ENCODE measurements around the gene CHRNA4.

Gene CHRNA4

GRCh38 chr20:63319164-63320040 lies 41.7 kb downstream of the CHRNA4 start:
- Histone ChIP-seq H3K9me3 (no peaks in the 10 kb centered on the region), H3K27me3 (ENCODE audit: low read depth) (peaks cover 54% of the 10 kb centered on the region), H3K36me3 (replicated peaks) (no peaks in the 10 kb centered on the region), H3K4me3 (no peak overlapping the region), H3K4me1 (no peaks in the 10 kb centered on the region)
- no peak for DNase-seq (ENCODE audit: low spot score in 2 of 2)
- in situ Hi-C loops (cut with MboI; ENCODE audit: low sequenced_read_pairs), result no loop called here

GRCh38 chr20:63318391-63319163 lies 42.6 kb downstream of the CHRNA4 start:
- H3K36me3 ChIP-seq (replicated peaks), result no peaks in the 10 kb centered on the region
- no peak overlapping the region for H3K4me3 ChIP-seq
- H3K4me1 ChIP-seq, result no peaks in the 10 kb centered on the region
- no peaks in the 10 kb centered on the region for H3K9me3 ChIP-seq
- no peak for DNase-seq (ENCODE audit: low spot score in 2 of 2)
- H3K27me3 ChIP-seq (ENCODE audit: low read depth), result peaks cover 46% of the 10 kb centered on the region
- in situ Hi-C loops (cut with MboI; ENCODE audit: low sequenced_read_pairs), result no loop called here

GRCh38 chr20:63317601-63318291 lies 43.4 kb downstream of the CHRNA4 start:
- Histone ChIP-seq H3K27me3 (ENCODE audit: low read depth) (peaks cover 39% of the 10 kb centered on the region), H3K9me3 (no peaks in the 10 kb centered on the region), H3K36me3 (replicated peaks) (no peaks in the 10 kb centered on the region), H3K4me3 (no peak overlapping the region), H3K4me1 (no peaks in the 10 kb centered on the region)
- no peak for DNase-seq (ENCODE audit: low spot score in 2 of 2)
- in situ Hi-C loops (cut with MboI; ENCODE audit: low sequenced_read_pairs), result no loop called here

GRCh38 chr20:63317061-63317460 lies 44.1 kb downstream of the CHRNA4 start:
- no peaks in the 10 kb centered on the region for H3K36me3 ChIP-seq (replicated peaks)
- H3K4me3 ChIP-seq, result no peak overlapping the region
- H3K4me1 ChIP-seq, result no peaks in the 10 kb centered on the region
- no peaks in the 10 kb centered on the region for H3K9me3 ChIP-seq
- no peak for DNase-seq (ENCODE audit: low spot score in 2 of 2)
- H3K27me3 ChIP-seq (ENCODE audit: low read depth), result peaks cover 32% of the 10 kb centered on the region
- in situ Hi-C loops (cut with MboI; ENCODE audit: low sequenced_read_pairs), result no loop called here

DNA sequence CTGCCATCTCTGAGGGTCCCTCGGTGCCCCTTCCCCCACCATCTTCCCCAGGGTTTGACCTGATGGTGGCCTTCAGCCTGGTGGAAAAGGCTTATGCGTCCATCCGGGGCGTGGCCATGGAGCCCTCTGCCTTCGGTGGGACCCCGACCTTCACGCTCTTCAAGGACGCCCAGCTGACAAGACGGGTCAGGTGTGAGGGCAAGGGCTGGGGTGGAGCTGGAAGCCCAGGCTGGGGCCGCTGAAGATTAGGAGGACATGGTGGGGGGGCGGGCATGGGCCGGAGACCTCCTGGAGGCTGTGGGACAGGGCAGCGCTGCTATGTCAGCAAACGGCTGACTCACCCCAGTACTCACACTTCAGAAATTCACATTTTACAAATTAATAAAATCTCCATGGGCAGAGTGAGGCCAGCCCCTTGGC lies 44.6 kb downstream of the CHRNA4 start:
- no peak overlapping the region for H3K4me3 ChIP-seq

GRCh38 chr20:63315731-63316491 lies 45.2 kb downstream of the CHRNA4 start:
- no peak for DNase-seq (ENCODE audit: low spot score in 2 of 2)
- Histone ChIP-seq H3K9me3 (no peaks in the 10 kb centered on the region), H3K4me3 (no peak overlapping the region), H3K36me3 (replicated peaks) (no peaks in the 10 kb centered on the region), H3K27me3 (ENCODE audit: low read depth) (peaks cover 23% of the 10 kb centered on the region), H3K4me1 (no peaks in the 10 kb centered on the region)
- in situ Hi-C loops (cut with MboI; ENCODE audit: low sequenced_read_pairs), result no loop called here

More for the DNA sequence above, 44.6 kb downstream of the CHRNA4 start:
- Histone ChIP-seq H3K36me3 (replicated peaks) (no peaks in the 10 kb centered on the region), H3K9me3 (no peaks in the 10 kb centered on the region), H3K27me3 (ENCODE audit: low read depth) (peaks cover 29% of the 10 kb centered on the region), H3K4me1 (no peaks in the 10 kb centered on the region)
- in situ Hi-C loops (cut with MboI; ENCODE audit: low sequenced_read_pairs), result no loop called here
- DNase-seq (ENCODE audit: low spot score in 2 of 2), result no peak

GRCh38 chr20:63315240-63315689 lies 45.9 kb downstream of the CHRNA4 start:
- no peaks in the 10 kb centered on the region for H3K36me3 ChIP-seq (replicated peaks)
- in situ Hi-C loops (cut with MboI; ENCODE audit: low sequenced_read_pairs), result no loop called here
- no peak overlapping the region for H3K4me3 ChIP-seq
- peaks cover 19% of the 10 kb centered on the region for H3K27me3 ChIP-seq (ENCODE audit: low read depth)
- H3K4me1 ChIP-seq, result no peaks in the 10 kb centered on the region
- DNase-seq (ENCODE audit: low spot score in 2 of 2), result no peak
- no peaks in the 10 kb centered on the region for H3K9me3 ChIP-seq

DNA sequence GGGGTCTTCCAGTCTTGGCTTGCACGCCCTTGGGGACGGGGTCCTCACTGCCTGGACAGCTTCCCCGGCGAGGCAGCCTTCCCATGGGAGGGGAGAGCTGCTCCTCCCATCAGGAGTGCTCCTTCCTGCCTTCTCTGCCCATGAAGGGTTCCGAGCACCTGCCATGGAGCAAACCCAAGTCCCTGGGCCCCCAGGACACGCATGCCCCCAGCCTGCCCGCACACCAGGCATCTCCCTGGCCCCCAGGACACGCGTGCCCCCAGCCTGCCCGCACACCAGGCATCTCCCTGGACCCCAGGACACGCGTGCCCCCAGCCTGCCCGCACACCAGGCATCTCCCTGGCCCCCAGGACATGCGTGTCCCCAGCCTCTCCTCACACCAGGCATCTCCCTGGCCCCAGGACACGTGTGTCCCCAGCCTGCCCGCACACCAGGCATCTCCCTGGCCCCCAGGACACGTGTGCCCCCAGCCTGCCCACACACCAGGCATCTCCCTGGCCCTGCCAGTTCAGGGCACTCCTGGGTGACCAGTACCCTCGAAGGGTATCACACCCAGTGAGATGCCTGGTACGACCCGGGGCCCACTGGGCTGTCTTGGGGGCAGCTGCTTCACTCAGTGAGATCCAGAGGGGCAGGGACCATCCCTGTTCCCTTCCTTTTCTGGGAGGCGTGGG lies 46.4 kb downstream of the CHRNA4 start:
- Histone ChIP-seq H3K27me3 (ENCODE audit: low read depth) (peaks cover 19% of the 10 kb centered on the region), H3K36me3 (replicated peaks) (no peaks in the 10 kb centered on the region), H3K4me1 (no peaks in the 10 kb centered on the region), H3K4me3 (no peak overlapping the region), H3K9me3 (no peaks in the 10 kb centered on the region)
- no peak for DNase-seq (ENCODE audit: low spot score in 2 of 2)
- in situ Hi-C loops (cut with MboI; ENCODE audit: low sequenced_read_pairs), result no loop called here

- Histone ChIP-seq H3K27me3 (ENCODE audit: low read depth) (peaks cover 21% of the 10 kb centered on the region), H3K9me3 (no peaks in the 10 kb centered on the region), H3K36me3 (replicated peaks) (no peaks in the 10 kb centered on the region), H3K4me1 (no peaks in the 10 kb centered on the region), H3K4me3 (no peak overlapping the region)
- DNase-seq (ENCODE audit: low spot score in 2 of 2), result no peak
- in situ Hi-C loops (cut with MboI; ENCODE audit: low sequenced_read_pairs), result no loop called here
These were observed 47.1 kb downstream of the CHRNA4 start for GRCh38 chr20:63314015-63314471.

GRCh38 chr20:63313349-63314014 lies 47.7 kb downstream of the CHRNA4 start:
- in situ Hi-C loops (cut with MboI; ENCODE audit: low sequenced_read_pairs), result no loop called here
- DNase-seq (ENCODE audit: low spot score in 2 of 2), result no peak
- Histone ChIP-seq H3K27me3 (ENCODE audit: low read depth) (peaks cover 26% of the 10 kb centered on the region), H3K4me3 (no peak overlapping the region), H3K36me3 (replicated peaks) (no peaks in the 10 kb centered on the region), H3K9me3 (no peaks in the 10 kb centered on the region), H3K4me1 (no peaks in the 10 kb centered on the region)

GRCh38 chr20:63312690-63313348 lies 48.3 kb downstream of the CHRNA4 start:
- H3K4me3 ChIP-seq, result no peak overlapping the region
- DNase-seq (ENCODE audit: low spot score in 2 of 2), result no peak
- H3K27me3 ChIP-seq (ENCODE audit: low read depth), result peaks cover 19% of the 10 kb centered on the region
- in situ Hi-C loops (cut with MboI; ENCODE audit: low sequenced_read_pairs), result no loop called here
- H3K9me3 ChIP-seq, result no peaks in the 10 kb centered on the region
- no peaks in the 10 kb centered on the region for H3K4me1 ChIP-seq
- H3K36me3 ChIP-seq (replicated peaks), result no peaks in the 10 kb centered on the region

DNA sequence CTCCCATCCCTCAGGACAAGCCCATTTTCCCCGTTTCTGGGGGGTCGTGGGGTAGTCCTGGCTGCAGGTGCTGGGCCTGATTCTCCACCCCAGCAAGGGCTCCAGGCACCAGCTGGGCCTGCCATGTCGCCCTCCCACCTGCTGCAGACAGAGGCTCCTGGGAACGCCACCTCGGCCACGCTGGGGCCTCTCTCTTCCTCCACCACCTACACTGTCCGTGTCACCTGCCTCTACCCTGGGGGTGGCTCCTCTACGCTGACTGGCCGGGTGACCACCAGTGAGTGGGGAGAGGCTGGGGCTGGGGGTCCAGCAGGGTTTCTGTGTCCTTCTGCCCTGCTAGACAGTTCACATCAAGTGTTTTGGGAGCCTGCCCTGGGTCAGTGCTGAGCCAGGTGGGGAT lies 48.9 kb downstream of the CHRNA4 start:
- no peaks in the 10 kb centered on the region for H3K4me1 ChIP-seq
- DNase-seq (ENCODE audit: low spot score in 2 of 2), result no peak
- no peak overlapping the region for H3K4me3 ChIP-seq
- no peaks in the 10 kb centered on the region for H3K36me3 ChIP-seq (replicated peaks)
- in situ Hi-C loops (cut with MboI; ENCODE audit: low sequenced_read_pairs), result no loop called here
- H3K27me3 ChIP-seq (ENCODE audit: low read depth), result peaks cover 15% of the 10 kb centered on the region
- no peaks in the 10 kb centered on the region for H3K9me3 ChIP-seq
